HG03196 (cell line): ENCODE results near the gene THY1.
"Not testable (repeated sequence)": the region's sequence is repeated elsewhere in the genome, so short reads cannot be mapped to it uniquely, and the experiment has no call there.

Experiments used
- ATAC-seq: cut with Tn5 transposase; IDR thresholded peaks from one replicate; pipeline ENCODE4 v1.9.1; 2021; ENCODE audit not compliant: unreplicated experiment

Gene THY1

GRCh38 chr11:119445850-119446249, 22.9 kb upstream of the THY1 start:
- ATAC-seq, result no peak

DNA sequence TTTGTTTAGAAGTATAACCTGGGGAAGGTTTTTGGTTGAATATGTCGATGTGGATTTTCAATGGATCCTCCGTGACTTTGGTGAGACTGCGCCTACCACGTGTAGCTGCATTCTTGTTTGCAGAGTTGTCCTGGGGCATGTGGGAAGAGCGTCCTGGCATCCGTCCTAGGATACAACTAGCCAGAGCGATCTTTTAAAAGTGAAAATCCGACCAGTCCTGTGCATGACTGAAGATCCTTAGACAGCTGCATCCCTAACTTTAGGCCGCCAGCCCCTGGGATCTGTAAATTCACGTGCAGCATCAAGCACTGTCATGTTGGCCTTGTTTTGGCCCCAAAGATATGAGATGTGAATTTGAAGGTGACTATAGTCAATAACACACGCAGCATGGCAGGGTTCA, 22.4 kb upstream of the THY1 start:
- no peak for ATAC-seq

DNA sequence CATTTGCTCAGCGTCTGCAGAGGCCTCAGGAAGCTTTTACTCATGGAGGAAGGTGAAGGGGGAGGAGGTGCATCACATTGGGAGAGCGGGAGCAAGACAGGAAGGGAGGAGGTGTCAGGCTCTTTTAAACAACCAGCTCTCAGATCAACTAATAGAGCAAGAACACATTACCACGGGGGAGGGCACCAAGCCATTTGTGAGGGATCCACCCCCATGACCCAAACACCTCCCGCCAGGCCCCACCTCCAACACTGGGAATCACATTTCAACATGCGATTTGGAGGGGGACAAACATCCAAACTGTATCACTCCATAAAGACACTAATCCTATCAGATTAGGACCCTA, 18.9 kb upstream of the THY1 start:
- ATAC-seq, result no peak

- ATAC-seq, result no peak
Measured at GRCh38 chr11:119438599-119438998, 15.6 kb upstream of the THY1 start.

DNA sequence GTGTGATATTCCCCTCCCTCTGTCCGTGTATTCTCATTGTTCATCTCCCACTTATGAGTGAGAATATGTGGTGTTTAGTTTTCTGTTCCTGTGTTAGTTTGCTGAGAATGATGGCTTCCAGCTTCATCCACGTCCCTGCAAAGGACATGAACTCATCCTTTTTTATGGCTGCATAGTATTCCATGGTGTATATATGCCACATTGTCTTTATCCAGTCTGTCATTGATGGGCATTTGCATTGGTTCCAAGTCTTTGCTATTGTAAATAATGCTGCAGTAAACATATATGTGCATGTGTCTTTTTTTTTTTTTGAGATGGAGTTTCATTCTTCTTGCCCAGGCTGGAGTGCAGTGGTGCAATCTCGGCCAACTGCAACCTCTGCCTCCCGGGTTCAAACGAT, 14.5 kb upstream of the THY1 start:
- ATAC-seq, result not testable (repeated sequence)

GRCh38 chr11:119436711-119437110, 13.7 kb upstream of the THY1 start:
- no peak for ATAC-seq

- ATAC-seq, result no peak
Measured at GRCh38 chr11:119436093-119436492, 13.1 kb upstream of the THY1 start.

DNA sequence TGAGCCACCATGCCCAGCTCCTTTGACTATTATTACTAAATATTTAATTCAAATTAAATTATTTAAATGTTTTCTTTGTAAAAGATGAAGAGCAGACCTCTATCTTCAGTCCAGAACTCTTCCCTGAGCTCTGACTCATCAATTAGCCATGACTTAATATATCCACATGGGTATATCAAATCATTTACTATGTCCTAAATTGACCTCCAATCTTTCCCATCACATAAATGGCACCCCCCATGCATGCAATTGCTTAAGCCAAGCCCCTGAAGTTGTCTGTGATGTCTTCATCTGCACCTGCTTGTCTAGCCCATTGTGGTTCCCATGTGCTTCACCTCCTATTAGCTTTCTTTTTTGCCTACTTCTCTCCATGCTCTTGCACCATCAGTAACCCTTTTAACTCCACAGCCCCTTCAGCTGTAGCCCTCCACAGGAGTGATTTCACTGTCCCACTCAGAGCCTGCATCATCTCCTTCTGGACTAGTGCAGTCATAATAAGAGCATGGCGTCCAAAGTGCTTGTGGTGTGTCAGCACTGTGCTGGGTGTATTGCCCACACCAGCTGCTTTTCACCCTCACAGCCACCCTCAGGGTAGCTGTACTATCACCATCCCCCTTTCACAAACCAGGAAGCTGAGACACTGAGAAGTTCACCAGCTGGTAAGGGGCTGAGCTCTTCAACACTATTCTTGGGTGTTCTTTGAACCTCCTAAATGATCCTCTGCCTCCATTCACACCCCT, 11.8 kb upstream of the THY1 start:
- no peak for ATAC-seq

- ATAC-seq, result no peak
Measured at GRCh38 chr11:119433358-119433725, 10.4 kb upstream of the THY1 start.

- ATAC-seq, result no peak
Measured at GRCh38 chr11:119432484-119433357, 9.7 kb upstream of the THY1 start.

- no peak for ATAC-seq
Measured at GRCh38 chr11:119431523-119431922, 8.6 kb upstream of the THY1 start.

DNA sequence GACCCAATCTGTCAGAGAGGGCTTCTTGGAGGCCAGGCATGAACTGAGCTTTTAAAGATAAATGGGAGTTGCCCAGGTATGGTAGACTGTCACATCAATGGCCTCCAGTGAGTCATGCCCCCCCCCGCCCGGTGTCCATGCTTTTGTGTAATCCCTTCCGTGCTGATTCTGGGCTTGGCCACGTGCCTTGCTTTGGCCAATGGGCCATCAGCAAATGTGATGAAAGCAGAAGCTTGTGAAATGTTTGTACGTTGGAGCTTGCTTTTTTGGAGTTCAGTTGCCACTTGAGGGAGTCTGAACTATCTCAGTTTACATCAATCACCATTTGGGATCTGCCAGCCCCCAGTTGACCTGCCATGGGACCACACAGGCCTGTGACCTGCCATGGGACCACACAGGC, 4.3 kb upstream of the THY1 start:
- no peak for ATAC-seq

GRCh38 chr11:119426142-119426541, 3.2 kb upstream of the THY1 start:
- ATAC-seq, result no peak

DNA sequence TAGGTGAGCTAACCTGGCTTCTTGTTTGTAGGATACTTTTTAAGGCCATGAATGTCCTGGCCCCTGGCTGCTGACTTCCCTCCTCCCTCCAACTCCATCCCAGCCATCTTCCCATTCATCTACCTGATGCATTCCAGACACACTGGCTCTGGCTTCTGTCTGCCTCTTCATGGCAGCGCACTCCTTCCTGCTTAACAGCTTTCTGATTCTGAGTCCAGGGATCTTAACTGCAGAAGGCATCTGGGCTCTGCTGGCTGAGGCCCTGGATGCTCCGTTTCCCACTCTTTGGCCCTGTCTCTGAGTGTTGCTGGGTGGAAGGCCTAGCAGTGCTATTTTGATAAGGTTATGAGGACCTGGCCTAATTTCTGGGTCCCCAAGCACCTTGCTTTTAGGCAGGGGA, 1.8 kb upstream of the THY1 start:
- no peak for ATAC-seq

DNA sequence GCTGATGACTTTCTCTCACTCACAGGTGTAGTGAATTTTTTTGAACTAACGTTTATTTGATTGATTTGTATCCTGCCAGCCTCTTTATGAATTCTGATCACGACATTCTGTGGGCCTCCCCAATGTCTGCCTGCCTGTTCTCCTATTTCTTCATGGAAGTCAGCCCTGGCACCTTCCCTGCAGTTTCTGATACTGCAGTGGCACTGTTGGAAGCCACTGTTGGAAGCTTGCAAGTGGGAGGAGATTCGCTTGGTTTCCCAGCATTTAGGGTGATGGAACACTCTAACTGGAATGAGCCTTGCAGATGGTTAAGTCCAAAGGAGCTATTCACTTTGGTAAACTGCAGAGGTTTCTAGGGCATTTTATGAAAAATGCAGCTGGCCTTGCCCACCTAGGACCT, 1.3 kb upstream of the THY1 start:
- ATAC-seq, result no peak

- no peak for ATAC-seq
Measured at GRCh38 chr11:119423509-119424254, 710 bp upstream of the THY1 start.

DNA sequence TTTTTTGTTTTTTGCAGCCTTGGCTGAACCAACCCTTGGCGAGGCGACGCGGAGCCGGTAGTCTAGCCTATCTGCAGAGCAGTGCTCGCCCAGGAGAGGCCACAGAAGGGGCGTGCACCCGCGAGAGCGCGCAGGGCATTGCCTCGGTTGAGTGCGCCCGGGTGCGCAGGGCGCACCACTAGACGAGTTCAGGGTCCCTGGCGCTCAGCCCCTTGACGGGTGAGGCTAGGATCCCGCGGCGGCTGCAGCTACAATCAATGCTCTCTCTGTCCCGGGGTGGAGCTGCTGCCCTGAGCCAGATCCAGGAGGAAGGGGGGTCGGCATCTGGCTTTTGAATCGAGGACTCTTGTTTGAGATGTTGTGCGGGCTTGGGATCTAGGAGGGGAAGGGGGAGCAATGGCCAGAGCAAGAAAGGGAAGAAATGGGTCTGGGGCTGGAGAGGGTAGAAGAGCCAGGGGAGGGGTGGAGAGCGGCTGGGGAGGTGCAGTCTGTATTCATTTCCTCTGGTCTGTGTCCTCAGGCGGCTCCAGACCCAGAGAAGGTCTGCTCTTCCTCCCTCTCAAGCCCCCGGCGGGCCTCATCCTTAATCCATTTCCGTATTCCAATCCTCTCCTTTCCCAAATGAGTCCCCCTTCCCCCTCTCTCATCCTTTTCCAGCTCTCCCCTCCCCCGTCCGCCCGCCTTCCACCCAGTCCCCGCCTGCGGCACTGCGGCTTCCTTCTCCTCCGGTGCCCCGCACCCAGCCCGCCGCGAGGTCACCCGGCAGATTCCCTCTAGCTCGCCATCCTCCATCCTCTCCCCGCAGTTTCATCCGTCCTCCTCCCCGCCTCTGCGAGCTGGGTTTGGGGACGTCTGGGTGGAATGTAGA, 797 bp downstream of the THY1 start:
- no peak for ATAC-seq

GRCh38 chr11:119421351-119421750, 1.6 kb downstream of the THY1 start:
- ATAC-seq, result no peak

GRCh38 chr11:119420631-119421030, 2.3 kb downstream of the THY1 start:
- no peak for ATAC-seq

DNA sequence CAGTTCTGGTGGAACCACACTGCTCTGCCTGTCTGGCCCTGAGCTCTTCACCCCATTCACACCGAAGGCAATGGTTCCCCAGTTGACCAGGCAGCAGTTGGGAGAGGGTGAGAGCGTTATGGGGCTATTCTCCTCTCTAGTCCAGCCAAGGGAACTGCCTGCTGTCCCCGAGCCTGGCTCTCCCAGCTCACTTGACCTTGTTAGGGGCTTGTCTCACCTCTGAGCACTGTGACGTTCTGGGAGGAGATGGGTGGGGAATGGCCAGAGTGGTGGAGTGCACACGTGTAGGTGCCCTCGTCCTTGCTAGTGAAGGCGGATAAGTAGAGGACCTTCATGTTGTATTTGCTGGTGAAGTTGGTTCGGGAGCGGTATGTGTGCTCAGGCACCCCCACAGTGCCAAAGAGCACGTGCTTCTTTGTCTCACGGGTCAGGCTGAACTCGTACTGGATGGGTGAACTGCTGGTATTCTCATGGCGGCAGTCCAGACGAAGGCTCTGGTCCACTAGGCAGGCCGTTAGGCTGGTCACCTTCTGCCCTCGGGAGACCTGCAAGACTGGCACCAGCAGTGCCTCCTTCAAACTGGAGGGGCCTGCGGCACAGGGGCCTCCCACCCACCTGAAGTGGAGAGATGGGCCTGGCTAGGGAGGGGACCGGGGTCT, 3.0 kb downstream of the THY1 start:
- no peak for ATAC-seq
